GM12878 (cell line): ENCODE measurements around the gene LRSAM1. TPM values are rescaled to one million over a fixed set of nuclear protein-coding genes. Genes with fewer than 3 reads are reported as not detected.

Experiments
- ATAC-seq: fragments of 200-7000 bp; cut with Tn5 transposase; 3 replicates; pipeline ENCODE4 v1.9.1; 2020; ENCODE audit warnings: mild to moderate bottlenecking, moderate library complexity
- BruUV-seq: library from RNA; stranded (reverse); fragments of 400-500 nt; replicated peaks from 2 replicates; lab custom pipeline; 2021; lab: Mats Ljungman, UMichigan
- CTCF ChIA-PET: fragments of 300-600 bp; sonication (Branson Sonifier 250); formaldehyde crosslinking; extraction: SDS; loops from one replicate; lab custom pipeline; 2021; ENCODE audit warnings: inconsistent platforms; lab: Yijun Ruan, JAX
- POLR2A ChIA-PET: fragments of 350-600 bp; formaldehyde crosslinking; extraction: SDS; loops from one replicate; lab custom pipeline; 2021; ENCODE audit warnings: inconsistent platforms; lab: Charles Lee
- RAD21 ChIA-PET: fragments of 300-600 bp; sonication (Branson Sonifier 250); formaldehyde crosslinking; loops from one replicate; lab custom pipeline; 2023; ENCODE audit warnings: antibody characterized with exemption; ENCODE audit not compliant: unreplicated experiment; lab: Charles Lee
- SMC1A ChIA-PET: fragments of 300-600 bp; sonication (Branson Sonifier 250); formaldehyde crosslinking; loops from one replicate; lab custom pipeline; 2023; ENCODE audit not compliant: unreplicated experiment, uncharacterized antibody; lab: Charles Lee
- DNase-seq: peaks from one replicate; pipeline ENCODE4 v3.0.0-alpha.2; 2011; ENCODE audit warnings: low read depth, low spot score
- FAIRE-seq: peaks from 3 replicates; lab custom pipeline; 2011; peaks lifted over from hg19 to GRCh38; lab: Jason Lieb, UNC
- H2AFZ ChIP-seq: 2 replicates; pipeline ENCODE4 v1.6.0; 2011; ENCODE audit warnings: low read depth, low read length, control low read depth; ENCODE audit not compliant: control insufficient read depth
- H3K27ac ChIP-seq: 2 replicates; pipeline ENCODE4 v1.5.1; 2011; ENCODE audit warnings: control low read depth; ENCODE audit not compliant: control insufficient read depth, insufficient read depth
- H3K27me3 ChIP-seq, 2 experiments: replicated peaks in 1 of 2; 2 replicates each; pipeline versions ENCODE4 v1.6.0 to v1.6.1; 2011; ENCODE audit warnings: low read length in 1 of 2; ENCODE audit not compliant: control insufficient read depth in 2 of 2, insufficient read depth in 2 of 2
- H3K36me3 ChIP-seq, 2 experiments: 2 replicates each; pipeline ENCODE4 v1.5.1; 2011; ENCODE audit warnings: low read length in 1 of 2; ENCODE audit not compliant: control insufficient read depth in 2 of 2, insufficient read depth in 2 of 2
- H3K4me1 ChIP-seq: 2 replicates; pipeline ENCODE4 v1.6.1; 2011; ENCODE audit warnings: mild to moderate bottlenecking, low read length, moderate library complexity, mixed read lengths; ENCODE audit not compliant: control insufficient read depth, insufficient read depth
- H3K4me2 ChIP-seq: 2 replicates; pipeline ENCODE4 v1.6.0; 2011; ENCODE audit warnings: control low read depth; ENCODE audit not compliant: control insufficient read depth, insufficient read depth
- H3K4me3 ChIP-seq: fragments of 200-600 bp; sonication (generic); 2 replicates; pipeline ENCODE4 v1.5.1; 2016
- H3K79me2 ChIP-seq: 2 replicates; pipeline ENCODE4 v1.6.0; 2011; ENCODE audit warnings: low read length; ENCODE audit not compliant: control insufficient read depth, insufficient read depth
- H3K9ac ChIP-seq: 2 replicates; pipeline ENCODE4 v1.8.0; 2011; ENCODE audit warnings: low read length, control low read depth, mixed read lengths; ENCODE audit not compliant: control insufficient read depth, insufficient read depth
- H3K9me3 ChIP-seq: replicated peaks from 3 replicates; pipeline ENCODE4 v1.5.1; 2011; ENCODE audit warnings: mild to moderate bottlenecking, low read length; ENCODE audit not compliant: control insufficient read depth, insufficient read depth
- H4K20me1 ChIP-seq: 2 replicates; pipeline ENCODE4 v1.6.0; 2011; ENCODE audit not compliant: control insufficient read depth, insufficient read depth
- FOXM1 ChIP-seq: IDR thresholded peaks from 2 replicates; pipeline ENCODE4 v1.6.1; 2012; ENCODE audit warnings: low read depth, mild to moderate bottlenecking, inconsistent platforms, low read length, moderate library complexity
- IKZF2 ChIP-seq, 2 experiments: fragments of 450-650 bp; IDR thresholded peaks; 2 replicates each; pipeline ENCODE4 v1.6.1; 2017; ENCODE audit warnings: mild to moderate bottlenecking in 2 of 2, moderate library complexity in 2 of 2
- NFIC ChIP-seq: IDR thresholded peaks from 2 replicates; pipeline ENCODE4 v1.6.1; 2012; ENCODE audit warnings: low read depth, mild to moderate bottlenecking, inconsistent platforms, low read length, moderate library complexity
- PAX8 ChIP-seq: fragments of 450-650 bp; IDR thresholded peaks from 2 replicates; pipeline ENCODE4 v1.6.1; 2017; ENCODE audit warnings: mild to moderate bottlenecking, moderate library complexity
- RB1 ChIP-seq: fragments of 450-650 bp; formaldehyde crosslinking; IDR thresholded peaks from 2 replicates; pipeline ENCODE4 v1.6.1; 2017; ENCODE audit warnings: mild to moderate bottlenecking, borderline replicate concordance
- SREBF1 ChIP-seq: IDR thresholded peaks from 2 replicates; pipeline ENCODE4 v1.6.1; 2012; ENCODE audit warnings: mild to moderate bottlenecking, low read length
- SREBF2 ChIP-seq: IDR thresholded peaks from 2 replicates; pipeline ENCODE4 v1.6.1; 2012; ENCODE audit warnings: mild to moderate bottlenecking, low read length
- USF2 ChIP-seq: IDR thresholded peaks from 2 replicates; pipeline ENCODE4 v1.6.1; 2011; ENCODE audit warnings: low read depth, low read length, improper control_type of control experiment, borderline replicate concordance
- ZBED1 ChIP-seq: IDR thresholded peaks from 2 replicates; pipeline ENCODE4 v1.6.1; 2016; ENCODE audit warnings: borderline replicate concordance
- ZBTB33 ChIP-seq: fragments of 450-650 bp; IDR thresholded peaks from 2 replicates; pipeline ENCODE4 v1.6.1; 2017; ENCODE audit warnings: mild to moderate bottlenecking
- ZBTB40 ChIP-seq: fragments of 450-650 bp; IDR thresholded peaks from 2 replicates; pipeline ENCODE4 v1.6.1; 2016; ENCODE audit warnings: mild to moderate bottlenecking, moderate library complexity, borderline replicate concordance
- ZNF207 ChIP-seq: fragments of 450-650 bp; IDR thresholded peaks from 2 replicates; pipeline ENCODE4 v1.6.1; 2014; ENCODE audit warnings: antibody characterized with exemption, mild to moderate bottlenecking, borderline replicate concordance
- ZNF217 ChIP-seq: fragments of 450-650 bp; IDR thresholded peaks from 2 replicates; pipeline ENCODE4 v1.6.1; 2017; ENCODE audit warnings: antibody characterized with exemption, mild to moderate bottlenecking
- ZNF384 ChIP-seq: IDR thresholded peaks from 2 replicates; pipeline ENCODE4 v1.6.1; 2012; ENCODE audit warnings: low read depth, mild to moderate bottlenecking, low read length, improper control_type of control experiment, borderline replicate concordance
- WGBS: methylation state at CpG from one replicate; pipeline ENCODE4 v1.1.6; 2016; ENCODE audit warnings: low lambda C conversion rate; ENCODE audit not compliant: insufficient replicate concordance, insufficient coverage; ENCODE audit errors: missing lambda C conversion rate; 5-methylcytosine and 5-hydroxymethylcytosine counted together
- in situ Hi-C: fragments of 300-500 bp; cut with MboI; formaldehyde crosslinking; loops from 9 replicates; pipeline ENCODE4 v1.14.3; 2018; ENCODE audit warnings: mixed read lengths
- intact Hi-C: fragments of 100-400 bp; cut with micrococcal nuclease; formaldehyde crosslinking; loops from one replicate; pipeline ENCODE4 v1.14.2; 2022; ENCODE audit not compliant: unreplicated experiment
- polyA plus RNA-seq, 11 experiments: library from polyadenylated mRNA; depleted of rRNA in 4 of 11; unstranded in 6 of 11; stranded (reverse) in 5 of 11; fragments of >200 nt; fragmentation: Nextera tagmentation in 4 of 11; fragmentation: Illumina TruSeq in 1 of 11; extraction: Ambion mirVana in 4 of 11; extraction: Trizol in 1 of 11; gene quantifications; 1 replicate in 1 of 11; 2 replicates in 10 of 11; pipeline versions ENCODE4 v1.2.1 to v1.2.3, GENCODE V29; 2011 to 2016; ENCODE audit warnings: inconsistent platforms in 2 of 11, missing spikeins in 2 of 11, low read depth in 1 of 11
- total RNA-seq, 4 experiments: library from RNA; depleted of rRNA in 3 of 4; stranded (reverse); fragments of >200 nt in 3 of 4; fragmentation: Illumina TruSeq in 1 of 4; extraction: Trizol in 1 of 4; gene quantifications; 2 replicates each; pipeline versions ENCODE4 v1.2.1 to v1.2.3, GENCODE V29; 2013 to 2021

The LRSAM1 gene
- total and polyA plus RNA-seq, 10 of the 15 experiments (the other 5 are each of a cell fraction or from before 2014, with no cell fraction given) = 0.14 to 23.4 (median 11.7) TPM

- TF ChIP-seq ZBTB40 (no peak), IKZF2 (IDR thresholded peaks at IDR 0.05) (no peak), PAX8 (no peak), ZBED1 (no peak), SREBF2 (no peak), RB1 (no peak), ZBTB33 (no peak)
Observed at GRCh38 chr9:127509955-127510299, 58.6 kb downstream of the LRSAM1 start (continued).

- WGBS = 17% methylated on average over 2 of the region's 2 CpGs
- in situ Hi-C loops = no loop called here
- peaks cover 13% of the 10 kb centered on the region for H3K4me1 ChIP-seq
- no peak for DNase-seq
- RAD21 ChIA-PET = no interaction called here
- H3K9me3 ChIP-seq = no peaks in the 10 kb centered on the region
- POLR2A ChIA-PET = no interaction called here
- H3K4me2 ChIP-seq = no peak overlapping the region
- FAIRE-seq = no peak
- SMC1A ChIA-PET = interaction anchor here (1.0 kb wide), 1 partner anchor 73 kb away, joined by 4 read pairs; no protein-coding TSS in a partner anchor
- H3K4me3 ChIP-seq = no peak overlapping the region
- H3K79me2 ChIP-seq = no peaks in the 10 kb centered on the region
- intact Hi-C loops = no loop called here
- H2AFZ ChIP-seq = no peak overlapping the region
- no peak overlapping the region for H3K27ac ChIP-seq
- H3K9ac ChIP-seq = no peak overlapping the region
- no peaks in the 10 kb centered on the region for H3K36me3 ChIP-seq
- no TSS peak for BruUV-seq
- no peaks in the 10 kb centered on the region for H3K27me3 ChIP-seq
- CTCF ChIA-PET = no interaction called here
- no peak for ATAC-seq
- no peaks in the 10 kb centered on the region for H4K20me1 ChIP-seq
- TF ChIP-seq NFIC (no peak), FOXM1 (no peak), ZBTB33 (no peak), ZNF217 (no peak), ZNF207 (no peak), SREBF1 (no peak), ZNF384 (no peak), USF2 (no peak)
Observed at GRCh38 chr9:127514468-127514867, 63.2 kb downstream of the LRSAM1 start.
